Globus pallidus (tissue), 1 donor: ENCODE results near the gene ERRFI1.

Experiments
- DNase-seq: peaks from one replicate; pipeline ENCODE4 v3.0.0-alpha.2; 2015; ENCODE audit warnings: low spot score

ERRFI1 gene

DNA sequence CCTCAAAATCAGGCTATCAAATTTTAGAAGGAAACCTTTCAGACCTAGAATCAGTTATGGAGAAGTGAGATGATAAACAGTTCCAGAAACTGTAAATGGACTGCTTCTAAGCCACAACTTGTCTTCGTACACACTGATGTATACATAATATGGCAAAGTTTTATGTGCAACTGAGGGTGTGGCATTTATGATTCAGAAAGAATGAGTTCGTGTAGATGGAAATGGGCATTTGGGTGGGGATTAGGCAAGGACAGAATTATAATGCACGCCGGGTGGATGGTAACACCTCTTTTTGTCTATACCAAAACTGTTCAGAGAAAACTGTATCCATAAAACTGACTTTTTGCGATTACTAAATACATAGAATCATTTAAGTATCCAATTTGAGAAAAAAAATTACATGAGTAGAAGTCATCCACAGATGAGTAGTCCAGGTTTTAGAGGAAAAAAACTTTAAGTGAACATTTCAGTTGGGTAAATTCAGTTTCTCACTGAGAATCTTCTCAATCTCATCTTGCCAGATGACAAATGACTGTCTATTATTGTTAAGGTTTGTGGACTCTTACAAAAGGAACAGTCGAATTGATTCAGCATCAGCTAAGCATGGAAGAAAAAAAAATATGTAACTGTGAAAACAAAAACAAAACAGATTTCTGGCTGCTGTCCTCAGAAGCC is 22.5 kb downstream of the ERRFI1 start:
- no peak for DNase-seq

DNA sequence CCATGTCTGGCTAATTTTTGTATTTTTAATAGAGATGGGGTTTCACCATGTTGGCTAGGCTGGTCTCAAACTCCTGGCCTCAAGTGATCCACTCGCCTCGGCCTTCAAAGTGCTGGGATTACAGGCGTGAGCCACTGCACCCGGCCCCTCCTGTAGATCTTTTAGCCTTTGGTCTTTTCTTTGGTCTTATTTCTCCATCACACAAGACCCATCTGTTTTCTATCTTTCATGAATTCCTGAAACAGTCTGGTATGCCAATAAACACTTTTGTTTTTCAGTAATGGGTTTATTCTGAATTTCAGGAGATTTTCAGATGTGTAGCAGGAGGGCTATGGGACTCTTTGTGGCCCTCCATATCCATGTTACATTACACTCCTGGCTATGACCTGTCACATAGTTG is 23.2 kb downstream of the ERRFI1 start:
- no peak for DNase-seq

DNA sequence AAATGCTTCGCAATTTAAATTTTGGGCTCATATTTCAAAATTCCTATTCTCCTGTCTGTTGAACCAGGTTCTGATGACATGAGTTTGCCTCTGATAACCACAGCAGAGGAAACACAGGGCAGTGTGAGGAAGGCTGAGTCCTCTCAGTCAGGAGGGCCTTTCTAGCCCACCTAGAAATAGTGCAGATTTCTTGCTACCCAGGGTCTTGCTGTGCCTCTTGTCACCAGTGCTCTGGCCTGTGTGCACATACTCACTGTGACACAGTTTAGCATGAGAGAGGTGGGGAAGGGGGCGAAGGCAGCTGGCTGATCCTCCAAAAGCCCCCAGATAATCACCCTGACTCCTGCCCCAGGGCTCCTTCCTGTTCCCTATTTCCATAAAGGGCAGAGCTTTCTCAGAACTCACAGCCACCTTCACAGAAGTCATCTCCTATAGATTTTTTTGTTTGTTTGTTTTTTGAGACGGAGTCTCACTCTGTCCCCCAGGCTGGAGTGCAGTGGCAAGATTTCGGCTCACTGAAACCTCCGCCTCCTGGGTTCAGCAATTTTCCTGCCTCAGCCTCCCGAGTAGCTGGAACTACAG is 23.7 kb downstream of the ERRFI1 start:
- DNase-seq = no peak

DNA sequence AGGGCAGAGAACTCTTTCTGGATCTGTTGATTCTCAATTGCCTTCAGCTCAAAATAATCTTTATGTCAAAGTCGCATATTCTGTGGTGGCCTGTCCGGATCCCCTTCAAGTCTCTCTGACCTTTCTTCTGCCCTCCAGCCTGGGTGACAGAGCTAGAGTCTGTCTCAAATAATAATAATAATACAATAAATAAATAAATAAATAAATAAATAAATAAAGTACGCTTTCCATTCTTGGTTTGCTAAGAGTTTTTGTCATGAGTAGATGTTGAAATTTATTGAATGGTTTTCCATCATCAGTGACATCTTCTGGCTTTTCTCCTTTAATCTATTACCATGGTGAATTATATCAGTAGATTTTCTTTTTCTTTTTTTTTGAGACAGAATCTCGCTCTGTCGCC is 30.7 kb downstream of the ERRFI1 start:
- DNase-seq = no peak

DNA sequence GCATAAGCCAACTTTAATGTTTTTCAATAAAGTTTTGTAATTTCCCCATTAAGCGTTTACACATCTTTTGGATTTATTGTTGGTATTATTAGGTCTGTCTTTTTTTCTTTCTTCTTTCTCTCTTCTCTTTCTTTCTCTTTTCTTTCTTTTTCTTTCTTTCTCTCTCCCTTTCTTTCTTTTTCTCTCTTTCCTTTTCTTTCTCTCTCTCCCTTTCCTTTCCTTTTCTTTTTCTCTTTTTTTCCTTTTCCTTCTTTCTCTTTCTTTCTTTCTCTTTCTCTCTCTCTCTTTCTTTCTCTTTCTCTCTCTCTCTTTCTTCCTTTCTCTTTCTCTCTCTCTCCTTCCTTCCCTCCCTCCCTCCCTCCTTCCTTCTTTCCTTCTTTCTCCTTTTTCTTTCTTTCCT is 31.3 kb downstream of the ERRFI1 start:
- no peak for DNase-seq

DNA sequence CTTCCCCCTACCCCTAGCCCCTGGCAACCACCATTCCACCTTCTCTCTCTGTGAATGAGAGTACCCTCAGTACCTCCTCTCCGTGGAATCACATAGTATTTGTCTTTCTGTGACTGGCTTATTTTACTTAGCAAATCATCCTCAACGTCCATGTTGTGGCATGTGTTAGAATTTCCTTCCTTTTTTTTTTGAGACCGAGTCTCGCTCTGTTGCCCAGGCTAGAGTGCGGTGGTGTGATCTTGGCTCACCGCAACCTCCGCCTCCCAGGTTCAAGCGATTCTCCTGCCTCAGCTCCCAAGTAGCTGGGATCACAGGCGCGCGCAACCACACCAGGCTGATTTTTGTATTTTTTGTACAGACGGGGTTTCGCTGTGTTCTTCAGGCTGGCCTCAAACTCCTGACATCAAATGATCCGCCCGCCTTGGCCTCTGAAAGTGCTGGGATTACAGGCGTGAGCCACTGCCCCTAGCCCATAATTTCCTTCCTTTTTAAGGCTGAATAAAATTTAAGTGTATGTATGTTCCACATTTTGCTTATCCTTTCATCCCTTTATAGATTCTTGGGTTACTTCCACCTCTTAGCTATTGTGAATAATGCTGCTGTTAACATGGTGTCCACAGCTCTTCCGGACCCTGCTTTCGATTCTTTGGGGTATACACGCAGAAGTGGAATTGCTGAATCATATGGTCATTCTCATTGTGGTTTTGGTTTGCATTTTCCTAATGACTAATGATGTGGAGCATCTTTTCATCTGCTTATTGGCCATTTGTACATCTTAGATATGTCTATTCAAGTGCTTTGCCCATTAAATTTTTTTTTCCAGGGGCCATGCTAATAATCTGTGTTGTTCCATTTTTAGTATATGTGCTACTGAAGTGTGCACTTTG is 32.3 kb downstream of the ERRFI1 start:
- no peak for DNase-seq

DNA sequence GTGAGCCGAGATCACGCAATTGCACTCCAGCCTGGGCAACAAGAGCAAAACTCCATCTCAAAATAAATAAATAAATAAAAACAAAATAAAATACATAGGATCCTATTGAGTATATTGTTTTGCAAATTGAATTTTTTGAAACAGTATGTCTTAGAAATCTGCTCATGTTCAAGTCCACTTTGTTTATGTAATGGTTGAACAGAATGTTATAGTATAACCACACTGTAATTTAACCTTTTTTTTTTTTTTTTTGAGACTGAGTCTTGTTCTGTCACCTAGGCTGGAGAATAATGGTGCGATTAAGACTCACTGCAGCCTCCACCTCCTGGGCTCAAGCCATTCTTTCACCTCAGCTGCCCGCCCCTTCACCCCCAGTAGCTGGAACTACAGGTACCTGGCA is 33.2 kb downstream of the ERRFI1 start:
- no peak for DNase-seq

DNA sequence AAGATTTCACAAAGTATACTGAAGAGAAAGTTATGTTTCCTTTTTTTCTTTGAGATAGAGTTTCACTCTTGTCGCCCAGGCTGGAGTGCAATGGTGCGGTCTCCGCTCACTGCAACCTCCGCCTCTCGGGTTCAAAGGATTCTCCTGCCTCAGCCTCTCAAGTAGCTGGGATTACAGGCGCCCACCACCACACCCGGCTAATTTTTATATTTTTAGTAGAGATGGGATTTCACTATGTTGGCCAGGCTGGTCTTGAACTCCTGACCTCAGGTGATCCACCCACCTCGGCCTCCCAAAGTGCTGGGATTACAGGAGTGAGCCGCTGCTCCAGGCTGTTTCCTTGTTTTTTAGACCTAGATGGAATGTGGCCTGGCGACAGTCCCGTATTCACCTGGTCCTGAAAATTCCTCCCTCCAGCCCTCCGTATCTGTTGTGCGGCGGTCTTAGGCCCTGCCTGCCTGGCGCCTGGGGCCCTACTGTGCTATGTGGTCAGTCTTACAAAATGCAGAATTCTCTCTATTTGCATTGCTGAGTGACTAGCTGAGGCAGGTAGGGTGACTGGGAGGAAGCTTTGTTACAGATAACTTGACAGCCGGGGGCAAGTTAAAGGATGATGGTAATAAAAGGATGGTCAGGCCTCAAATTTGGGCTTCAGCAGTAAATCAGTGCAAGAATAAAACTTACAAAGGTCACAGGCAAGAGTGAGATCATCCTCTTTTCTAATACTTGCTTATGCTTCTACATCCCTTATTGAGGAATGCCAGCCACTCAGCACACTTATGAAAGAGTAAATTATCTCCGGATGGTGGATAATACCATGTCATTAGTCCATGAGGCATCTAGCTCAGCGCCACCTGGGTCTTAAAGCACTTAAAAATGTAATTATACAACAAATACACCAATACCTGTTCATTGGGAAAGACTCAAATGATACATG is 34.3 kb downstream of the ERRFI1 start:
- no peak for DNase-seq

DNA sequence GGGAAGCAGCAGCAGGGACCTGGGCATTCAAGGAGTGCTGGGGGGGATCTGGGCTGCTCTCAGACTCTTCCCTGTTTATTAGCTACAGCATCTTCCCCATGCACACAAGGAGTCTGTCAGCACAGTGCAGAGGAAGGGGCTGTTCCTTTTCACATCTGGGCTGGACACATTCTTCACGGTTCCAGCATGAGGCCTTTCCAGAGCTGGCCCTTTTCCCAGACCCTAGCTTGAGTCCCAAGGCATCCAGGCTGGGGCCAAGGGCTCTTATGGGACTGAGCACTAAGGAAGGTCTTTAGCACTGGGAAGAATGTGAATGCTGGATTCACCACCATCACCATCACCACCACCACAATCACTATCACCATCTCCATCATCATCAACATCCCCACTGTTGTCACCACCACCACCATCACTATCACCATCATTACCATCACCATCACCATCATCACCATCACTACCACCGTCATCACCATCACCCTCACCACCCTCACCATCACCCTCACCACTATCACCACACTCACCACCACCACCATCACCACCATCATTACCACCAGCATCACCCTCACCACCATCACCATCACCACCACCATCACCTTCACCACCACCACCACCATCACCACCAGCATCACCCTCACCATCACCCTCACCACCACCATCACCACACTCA is 36.2 kb downstream of the ERRFI1 start:
- no peak for DNase-seq

DNA sequence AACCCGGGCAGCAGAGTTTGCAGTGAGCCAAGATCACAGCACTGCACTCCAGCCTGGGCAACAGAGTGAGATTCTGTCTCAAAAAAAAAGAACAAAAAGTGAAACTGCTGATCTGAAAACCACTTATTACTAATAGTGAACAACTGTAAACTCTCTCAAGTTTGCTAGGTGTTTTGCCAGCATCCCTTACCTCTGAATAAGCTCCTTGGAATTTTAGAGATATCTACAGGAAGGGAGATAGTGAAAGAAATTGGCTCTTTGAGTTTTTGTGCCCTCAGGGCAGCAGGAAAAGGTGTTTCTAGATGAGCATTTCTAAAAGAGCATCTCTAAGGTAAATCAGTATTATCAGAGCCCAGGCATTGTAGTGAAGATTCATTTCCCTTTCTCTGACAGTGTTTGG is 37.5 kb downstream of the ERRFI1 start:
- DNase-seq = no peak

DNA sequence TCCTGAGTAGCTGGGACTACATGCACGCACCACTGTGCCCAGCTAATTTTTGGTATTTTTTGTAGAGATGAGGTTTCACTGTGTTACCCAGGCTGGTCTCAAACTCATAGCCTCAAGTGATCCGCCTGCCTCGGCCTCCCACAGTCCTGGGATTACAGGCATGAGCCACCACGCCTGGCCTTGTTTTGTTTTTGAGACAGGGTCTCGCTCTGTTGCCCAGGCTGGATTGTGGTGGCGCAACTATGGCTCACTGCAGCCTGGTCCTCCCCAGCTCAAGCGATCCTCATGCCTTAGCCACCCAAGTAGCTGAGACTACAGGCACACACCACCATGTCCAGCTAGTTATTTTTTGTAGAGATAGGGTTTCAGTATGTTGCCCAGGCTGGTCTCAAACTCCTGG is 38.6 kb downstream of the ERRFI1 start:
- no peak for DNase-seq

DNA sequence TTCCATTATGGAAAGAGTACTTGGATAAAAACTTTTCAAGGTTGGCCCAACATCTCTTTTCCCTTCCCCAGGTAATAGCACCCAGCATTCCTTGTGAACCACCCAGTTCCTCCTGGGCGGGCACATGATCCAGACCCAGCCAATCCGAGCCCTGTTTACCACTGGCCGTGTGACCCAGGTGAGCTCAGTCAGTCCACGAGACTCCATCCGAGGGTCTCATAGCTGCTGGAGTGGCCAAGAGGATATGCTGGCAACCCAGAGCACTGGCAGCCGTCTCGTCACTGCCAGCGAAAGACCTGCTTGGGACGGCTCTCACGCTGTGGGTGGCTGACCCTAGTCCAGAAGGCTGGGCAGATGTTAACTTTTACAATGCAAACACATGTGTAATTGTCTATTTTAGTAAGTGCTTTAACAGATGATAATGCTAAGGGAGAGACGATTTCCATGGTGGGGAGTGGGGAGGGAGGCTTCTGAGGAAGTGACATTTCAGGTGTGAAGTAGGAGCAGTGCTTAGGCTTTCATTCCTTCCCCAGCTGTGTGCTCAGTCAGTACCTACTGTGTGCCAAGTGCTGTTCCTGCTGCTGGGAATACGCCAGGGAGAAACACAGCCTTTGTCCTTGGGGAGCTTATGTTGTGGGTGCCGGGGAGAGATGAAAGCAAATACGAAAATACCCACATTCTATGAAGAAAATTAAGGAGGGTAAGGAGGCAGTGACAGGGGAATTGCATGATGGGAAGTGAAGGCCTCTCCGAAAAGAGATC is 40.1 kb downstream of the ERRFI1 start:
- DNase-seq = no peak

DNA sequence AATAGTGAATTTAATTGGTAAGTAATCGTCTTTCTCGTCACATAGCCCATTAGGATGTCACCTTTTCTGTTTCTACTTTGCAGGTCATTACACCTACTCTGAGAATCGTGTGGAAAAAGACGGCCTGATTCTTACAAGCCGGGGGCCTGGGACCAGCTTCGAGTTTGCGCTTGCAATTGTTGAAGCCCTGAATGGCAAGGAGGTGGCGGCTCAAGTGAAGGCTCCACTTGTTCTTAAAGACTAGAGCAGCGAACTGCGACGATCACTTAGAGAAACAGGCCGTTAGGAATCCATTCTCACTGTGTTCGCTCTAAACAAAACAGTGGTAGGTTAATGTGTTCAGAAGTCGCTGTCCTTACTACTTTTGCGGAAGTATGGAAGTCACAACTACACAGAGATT is 41.3 kb downstream of the ERRFI1 start:
- DNase-seq = no peak

DNA sequence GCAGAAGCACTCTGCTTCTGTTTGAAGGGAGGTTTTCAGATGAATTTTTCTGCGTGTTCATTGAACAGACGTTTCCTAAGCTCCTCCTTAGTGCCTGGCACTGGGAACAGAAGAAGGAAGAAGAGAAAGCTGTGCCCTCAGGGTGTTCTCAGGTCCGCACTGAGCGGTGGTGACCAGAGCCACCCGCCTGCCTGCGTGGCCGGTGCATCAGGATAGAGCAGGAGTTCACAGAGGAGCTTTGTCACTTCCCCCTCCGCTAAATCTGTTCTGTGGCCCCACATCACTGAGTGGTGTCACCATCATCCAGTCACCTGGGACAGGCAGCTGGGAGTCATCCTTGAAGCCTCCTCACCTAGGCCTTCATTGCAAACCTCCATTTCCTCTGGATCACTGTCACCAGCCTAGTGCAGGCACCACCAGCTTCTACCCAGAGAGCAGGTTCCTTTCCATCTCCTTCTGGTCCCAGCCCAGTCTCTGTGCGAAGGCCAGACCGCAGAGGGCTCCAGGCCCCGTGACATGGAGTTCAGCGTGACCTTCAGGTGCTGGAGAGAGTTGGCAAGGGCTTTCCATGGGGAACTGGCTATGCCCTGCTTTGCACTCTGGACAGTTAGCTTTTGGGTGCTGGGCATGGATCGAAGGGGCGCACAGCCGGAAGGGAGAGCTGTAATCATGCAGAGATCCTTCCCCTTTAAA is 42.9 kb downstream of the ERRFI1 start:
- DNase-seq = no peak

DNA sequence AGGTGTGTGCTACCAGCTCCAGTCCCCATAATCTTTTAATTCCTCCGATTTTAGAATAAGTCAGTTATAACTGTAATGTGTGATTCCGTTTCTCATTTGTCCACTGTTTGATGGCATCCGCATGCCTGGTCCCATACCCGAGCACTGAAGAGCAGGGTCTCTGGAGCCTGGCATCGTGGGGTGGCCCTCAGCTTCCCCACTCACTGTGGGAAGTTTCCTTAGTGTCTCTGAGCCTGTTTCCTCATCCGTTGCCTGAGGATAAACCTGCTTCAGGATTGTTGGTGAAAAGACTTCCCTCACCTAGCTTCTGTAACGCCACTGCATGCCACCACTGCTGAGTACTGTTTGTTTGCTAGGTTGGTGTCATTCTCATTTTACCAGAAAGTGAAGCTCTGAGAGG is 45.1 kb downstream of the ERRFI1 start:
- DNase-seq = no peak

DNA sequence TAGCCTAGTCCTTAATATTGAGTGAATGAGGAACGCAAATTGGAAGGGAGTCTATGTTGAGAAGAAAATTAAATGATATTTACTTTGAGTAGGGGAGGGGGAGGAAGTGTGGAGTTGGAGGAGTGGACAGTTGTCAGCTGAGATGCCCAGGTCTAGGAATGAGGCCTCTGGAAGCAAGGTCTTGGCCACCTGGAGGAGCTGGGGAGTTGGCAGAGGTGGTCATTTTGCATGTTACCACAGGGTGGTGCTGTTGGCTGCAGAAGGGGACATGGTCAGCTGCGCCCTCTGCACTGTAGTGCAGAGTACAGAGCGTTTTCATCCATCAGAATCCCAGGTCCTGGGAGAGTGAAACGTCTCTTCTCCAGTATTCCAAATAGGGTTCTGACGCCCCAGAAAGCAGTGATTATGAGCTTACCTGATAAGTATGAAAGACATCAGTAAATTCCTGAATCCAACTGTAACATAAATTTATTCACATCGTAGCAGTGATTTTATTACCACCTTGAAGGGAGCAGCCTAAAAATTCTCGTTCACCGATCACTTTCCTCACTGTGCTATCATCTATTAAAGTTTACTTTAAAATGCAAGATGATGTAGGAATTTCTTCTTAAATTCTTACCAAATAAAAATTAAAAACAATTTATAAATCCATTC is 50.8 kb downstream of the ERRFI1 start:
- DNase-seq = peak; percentile 60

DNA sequence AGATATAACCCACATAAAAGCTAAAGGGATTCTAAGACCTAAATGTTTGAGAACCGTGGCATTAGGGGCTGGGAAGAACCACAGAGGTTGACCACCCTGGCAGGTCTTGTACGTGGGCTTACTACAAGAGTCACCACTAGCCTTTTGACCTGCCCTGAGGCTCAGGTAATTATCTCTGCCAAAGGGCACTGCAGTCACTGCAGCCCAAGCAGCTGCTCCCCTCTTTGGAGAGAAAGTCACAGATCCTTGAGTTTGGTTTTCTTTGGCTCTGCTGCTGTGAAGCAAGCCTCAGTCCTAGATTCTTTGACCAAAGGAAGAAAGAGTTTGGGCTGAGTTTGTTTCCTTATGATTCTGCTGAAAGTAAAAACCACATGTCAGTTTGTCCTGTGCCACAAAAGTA is 53.0 kb downstream of the ERRFI1 start:
- DNase-seq = no peak

DNA sequence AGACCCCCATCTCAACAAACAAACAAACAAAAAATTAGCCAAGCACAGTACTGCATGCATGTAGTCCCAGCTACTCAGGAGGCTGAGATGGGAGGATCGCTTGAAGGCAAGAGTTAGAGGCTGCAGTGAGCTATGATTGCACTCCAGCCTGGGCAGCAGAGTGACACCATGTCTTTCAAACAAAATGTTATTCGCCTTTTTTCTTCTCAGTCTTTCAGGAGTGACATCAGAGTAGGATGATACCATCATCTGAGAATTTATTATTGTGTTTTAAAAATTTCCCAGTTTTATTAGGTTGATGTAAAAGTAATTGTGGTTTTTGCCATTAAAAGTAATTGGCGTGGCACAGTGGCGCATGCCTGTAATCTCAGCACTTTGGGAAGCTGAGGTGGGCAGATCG is 53.8 kb downstream of the ERRFI1 start:
- no peak for DNase-seq

DNA sequence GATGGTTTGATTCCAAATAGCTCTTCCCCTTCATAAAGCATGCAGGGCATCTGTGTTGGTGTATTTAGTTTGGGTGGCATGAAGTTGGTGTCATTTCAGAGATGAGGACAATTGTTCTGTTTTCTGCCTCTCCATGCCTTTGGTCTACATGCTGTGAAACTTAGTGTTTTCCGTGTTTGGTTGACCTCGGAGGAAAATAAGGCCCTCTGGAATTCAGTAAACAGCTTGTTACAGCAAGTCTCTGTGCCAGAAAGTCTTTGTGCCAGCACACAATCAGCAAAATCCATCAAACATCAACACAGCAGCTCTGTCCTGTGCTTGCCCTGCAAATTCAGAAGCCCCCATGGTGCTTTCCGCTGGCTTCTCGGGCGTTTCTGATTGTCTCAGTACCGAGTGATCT is 55.1 kb downstream of the ERRFI1 start:
- DNase-seq = no peak

DNA sequence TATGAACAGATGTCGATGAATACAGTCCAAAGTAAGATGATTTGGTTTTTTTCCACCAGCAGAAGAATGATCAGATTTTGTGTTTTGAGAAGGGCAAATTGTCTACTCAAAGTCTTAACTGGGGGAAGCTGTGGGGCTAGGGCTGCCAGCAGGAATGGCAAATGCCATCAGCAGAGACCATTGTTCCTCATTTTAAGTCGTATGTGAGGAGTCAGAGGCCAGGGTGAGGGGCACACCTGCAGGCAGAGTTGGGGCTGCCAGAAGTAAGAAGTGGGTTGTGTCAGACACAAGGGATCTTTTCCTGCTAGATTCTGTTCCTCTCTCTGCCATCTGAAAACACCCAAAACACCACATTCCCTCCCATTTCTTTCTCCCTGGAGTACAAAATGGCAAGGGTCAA is 55.9 kb downstream of the ERRFI1 start:
- DNase-seq = no peak
